ENCODE data around the gene CCDC175.
A peak's percentile ranks its signal among the peaks of the same experiment; 100 is the strongest.

Gene CCDC175

DNA sequence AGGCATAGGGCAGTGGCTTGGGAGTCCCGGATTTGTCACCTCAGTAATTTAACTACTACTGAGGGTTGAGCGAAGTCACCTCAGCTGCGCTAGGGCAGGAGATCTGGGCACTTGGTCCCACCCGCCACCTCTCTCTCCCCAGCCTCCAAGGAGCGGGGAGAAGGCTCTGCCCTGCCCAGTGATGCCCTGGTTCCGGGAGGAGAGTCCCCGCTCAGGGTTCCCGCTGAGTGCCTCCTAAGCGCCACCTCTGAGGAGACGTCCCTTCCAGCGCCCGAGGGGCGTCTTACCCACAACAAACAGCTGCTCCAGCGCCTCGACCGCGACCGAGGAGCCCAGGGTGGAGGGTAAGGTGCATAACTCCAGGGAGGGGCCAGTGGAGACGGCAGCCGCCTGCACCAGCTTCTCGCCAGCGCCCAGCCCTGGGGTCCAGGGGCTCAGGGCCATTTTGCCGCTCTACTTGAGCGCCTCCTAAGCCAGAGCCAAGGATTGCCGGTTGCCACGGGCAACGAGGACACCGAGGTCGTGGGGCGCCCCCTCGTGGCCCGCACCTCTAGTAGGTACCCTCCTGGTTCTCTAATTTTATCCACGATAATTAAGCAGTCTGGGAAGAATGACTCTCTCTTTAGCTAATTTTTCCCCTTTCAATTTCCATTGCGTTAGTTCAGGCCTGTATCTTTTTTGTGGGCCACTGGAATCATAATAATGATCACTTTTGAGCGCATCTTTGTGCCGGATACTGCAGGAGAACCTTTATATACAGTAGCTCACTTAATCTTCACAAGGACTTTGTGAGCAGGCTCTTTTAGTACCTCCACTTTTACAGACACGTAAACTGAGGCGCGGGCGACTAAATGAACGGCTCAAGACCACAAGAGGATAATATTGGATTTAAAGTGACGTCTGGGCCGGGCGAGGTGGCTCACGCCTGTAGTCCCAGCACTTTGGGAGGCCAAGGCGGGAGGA lies at the start of gene CCDC175:
Gene CCDC175 (minus strand): TSS at position 481 of the 963 bp plus-strand sequence. CDS start 37 bp downstream, at position 444.
- TF ChIP-seq CTCF (IDR thresholded peaks at IDR 0.05; ENCODE audit: low read depth, low read length, missing control alignments) = peak; percentile 84
- no peak for DNase-seq (ENCODE audit: extremely low read depth, low read depth)
- peak within 1 kb of the TSS; percentile 32 for H3K4me3 ChIP-seq (replicated peaks; ENCODE audit: low read depth, low read length)

GRCh38 chr14:59622631-59623030 lies 46.0 kb upstream of the CCDC175 start:
- DNase-seq (ENCODE audit: extremely low read depth, low read depth) = no peak
- H3K4me3 ChIP-seq (replicated peaks; ENCODE audit: low read depth, low read length) = no peak overlapping the region
- no peak for TF ChIP-seq CTCF (IDR thresholded peaks at IDR 0.05; ENCODE audit: low read depth, low read length, missing control alignments)

DNA sequence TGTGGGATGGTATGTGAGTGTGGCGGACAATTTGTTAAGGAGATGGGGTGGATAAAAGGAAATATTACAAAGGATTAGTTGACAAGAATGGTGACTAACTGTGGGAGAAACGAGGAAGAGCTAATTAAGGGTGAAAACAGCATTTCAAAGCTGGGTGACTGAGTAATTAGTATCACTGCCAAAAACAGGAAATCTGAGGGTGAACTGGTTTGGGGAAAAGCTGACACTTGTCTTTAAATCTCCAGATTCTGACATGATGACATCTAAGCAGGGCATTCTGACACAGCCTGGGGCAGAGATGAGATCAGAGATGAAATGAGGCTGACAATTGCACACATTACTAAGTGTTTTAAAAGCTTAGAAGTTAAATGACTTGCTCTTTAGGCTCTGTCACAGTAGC lies 42.4 kb upstream of the CCDC175 start:
- DNase-seq (ENCODE audit: extremely low read depth, low read depth) = no peak
- no peak overlapping the region for H3K4me3 ChIP-seq (replicated peaks; ENCODE audit: low read depth, low read length)
- no peak for TF ChIP-seq CTCF (IDR thresholded peaks at IDR 0.05; ENCODE audit: low read depth, low read length, missing control alignments)

- no peak overlapping the region for H3K4me3 ChIP-seq (replicated peaks; ENCODE audit: low read depth, low read length)
- DNase-seq (ENCODE audit: extremely low read depth, low read depth) = no peak
- TF ChIP-seq CTCF (IDR thresholded peaks at IDR 0.05; ENCODE audit: low read depth, low read length, missing control alignments) = no peak
Measured at GRCh38 chr14:59601056-59601455, 24.4 kb upstream of the CCDC175 start.

GRCh38 chr14:59600211-59600945 lies 23.8 kb upstream of the CCDC175 start:
- TF ChIP-seq CTCF (IDR thresholded peaks at IDR 0.05; ENCODE audit: low read depth, low read length, missing control alignments) = no peak
- no peak for DNase-seq (ENCODE audit: extremely low read depth, low read depth)
- no peak overlapping the region for H3K4me3 ChIP-seq (replicated peaks; ENCODE audit: low read depth, low read length)

DNA sequence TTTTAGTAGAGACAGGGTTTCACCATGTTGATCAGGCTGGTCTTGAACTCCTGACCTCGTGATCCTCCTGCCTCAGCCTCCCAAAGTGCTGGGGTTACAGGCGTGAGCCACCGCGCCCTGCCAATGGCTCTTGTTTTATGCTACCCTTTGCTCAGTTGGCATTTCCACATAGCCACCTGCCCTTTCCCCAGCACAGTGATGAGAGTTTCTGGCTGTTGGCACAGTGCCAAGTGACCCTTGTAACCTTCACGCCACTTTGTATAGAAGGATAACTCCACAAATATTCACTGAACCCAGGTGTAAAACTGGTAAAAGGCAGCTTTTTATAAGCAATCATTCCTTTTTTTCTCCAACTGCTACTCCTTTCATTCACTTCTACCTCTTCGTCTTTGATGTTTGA lies 18.5 kb upstream of the CCDC175 start:
- no peak overlapping the region for H3K4me3 ChIP-seq (replicated peaks; ENCODE audit: low read depth, low read length)
- TF ChIP-seq CTCF (IDR thresholded peaks at IDR 0.05; ENCODE audit: low read depth, low read length, missing control alignments) = no peak
- no peak for DNase-seq (ENCODE audit: extremely low read depth, low read depth)
